Fibroblast of peridontal ligament (primary cell): ENCODE data around the gene KLK1.

Experiments used
- DNase-seq: peaks from one replicate; pipeline ENCODE4 v3.0.0-alpha.2; 2010; ENCODE audit errors: extremely low read depth

KLK1 gene

GRCh38 chr19:50823389-50824042 is at the start of gene KLK1:
KLK1 (minus strand) TSS chr19:50823787; CDS start chr19:50823748, 39 bp downstream.
- DNase-seq: no peak

- DNase-seq: no peak
Observed at GRCh38 chr19:50873056-50873455, 49.5 kb upstream of the KLK1 start, which contains the start of gene KLK2. KLK2 (plus strand) TSS chr19:50873439; CDS start chr19:50873474, 35 bp downstream.

- no peak for DNase-seq
Observed at GRCh38 chr19:50870417-50871089, 47.0 kb upstream of the KLK1 start.

- DNase-seq: no peak
Observed at GRCh38 chr19:50869479-50869878, 45.9 kb upstream of the KLK1 start.

- no peak for DNase-seq
Observed at GRCh38 chr19:50861496-50862286, 38.1 kb upstream of the KLK1 start.

- DNase-seq: no peak
Observed at GRCh38 chr19:50861010-50861409, 37.4 kb upstream of the KLK1 start.

- no peak for DNase-seq
Observed at GRCh38 chr19:50859849-50860248, 36.3 kb upstream of the KLK1 start.

GRCh38 chr19:50858886-50859285 is 35.3 kb upstream of the KLK1 start:
- no peak for DNase-seq

- DNase-seq: no peak
Observed at GRCh38 chr19:50857366-50857765, 33.8 kb upstream of the KLK1 start.

- DNase-seq: no peak
Observed at GRCh38 chr19:50854636-50855410, 31.2 kb upstream of the KLK1 start, which contains the start of gene KLK3. KLK3 (plus strand) TSS chr19:50854915; CDS start chr19:50854956, 41 bp downstream.

- DNase-seq: no peak
Observed at GRCh38 chr19:50851620-50852019, 28.0 kb upstream of the KLK1 start.

GRCh38 chr19:50850738-50851137 is 27.2 kb upstream of the KLK1 start:
- no peak for DNase-seq

GRCh38 chr19:50844296-50844935 is 20.8 kb upstream of the KLK1 start:
- DNase-seq: no peak

GRCh38 chr19:50843701-50844221 is 20.2 kb upstream of the KLK1 start:
- no peak for DNase-seq

GRCh38 chr19:50843205-50843604 is 19.6 kb upstream of the KLK1 start:
- no peak for DNase-seq

- no peak for DNase-seq
Observed at GRCh38 chr19:50842130-50842529, 18.5 kb upstream of the KLK1 start.

- no peak for DNase-seq
Observed at GRCh38 chr19:50839712-50840655, 16.4 kb upstream of the KLK1 start.

- no peak for DNase-seq
Observed at GRCh38 chr19:50838239-50838638, 14.7 kb upstream of the KLK1 start.

- no peak for DNase-seq
Observed at GRCh38 chr19:50837300-50837699, 13.7 kb upstream of the KLK1 start.
